ENCODE measurements around the gene HOXA1. TPM values are rescaled to one million over a fixed set of nuclear protein-coding genes. Genes with fewer than 3 reads are reported as not detected.
A peak's percentile ranks its signal among the peaks of the same experiment; 100 is the strongest.

HOXA1 gene
- total and polyA plus RNA-seq, 5 donors from 2014 or later, result 0.49 to 1.4 (median 0.85) TPM

DNA sequence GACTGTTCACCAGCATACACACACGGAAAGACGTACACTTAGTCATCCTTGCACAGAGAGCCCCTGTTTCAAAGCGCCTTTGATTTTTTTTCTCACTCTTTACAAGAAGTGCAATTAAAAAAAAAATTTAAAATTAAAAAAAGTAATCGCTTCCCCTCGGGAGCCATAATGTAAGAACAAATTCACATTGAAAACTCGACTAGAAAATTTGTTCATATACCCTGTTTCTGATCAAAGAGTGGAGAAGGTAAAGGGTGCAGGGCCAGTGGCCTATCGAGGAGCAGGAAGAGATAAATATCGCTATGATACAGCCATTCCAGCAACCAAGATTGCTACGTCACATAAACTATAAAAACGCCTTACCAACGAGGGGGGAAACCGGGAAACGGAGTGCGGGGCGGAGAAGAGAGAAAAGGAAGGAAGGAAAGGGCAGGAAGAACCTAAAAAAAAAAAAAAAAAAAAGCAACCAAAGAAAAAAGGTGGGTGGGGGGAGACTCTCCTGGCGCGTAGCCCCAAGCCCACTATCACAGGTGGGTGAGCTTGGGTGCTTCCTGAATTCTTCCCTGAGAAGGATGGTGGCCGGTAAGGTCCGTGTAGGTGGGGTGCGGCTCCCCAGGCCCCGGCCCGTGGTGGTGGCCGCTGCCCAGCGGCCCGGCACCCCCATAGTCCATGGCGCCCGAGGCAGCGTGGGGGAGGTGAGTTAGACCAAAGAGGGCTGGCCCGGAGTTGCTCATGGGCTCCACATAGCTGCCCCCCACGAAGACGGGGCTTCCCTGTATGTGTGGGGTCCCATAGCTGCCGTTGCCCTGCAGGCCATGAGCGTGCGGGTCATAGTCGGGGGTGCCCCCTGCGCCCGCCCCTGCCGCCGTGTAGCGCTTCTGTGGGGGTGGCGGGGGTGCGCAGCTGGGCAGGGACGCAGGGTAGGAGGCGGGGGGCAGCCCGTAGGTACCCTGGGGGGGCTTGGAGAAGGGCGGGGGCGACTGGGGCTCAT lies 11.9 kb upstream of the HOXA1 start:
- H3K27me3 Mint-ChIP-seq, result peaks cover 39% of the 10 kb centered on the region
- H3K9me3 Mint-ChIP-seq, result peaks cover 0 to 5% (median 1%) of the 10 kb centered on the region in 7 donors
- no peak for DNase-seq
- peaks cover 0 to 12% (median 3%) of the 10 kb centered on the region in 4 donors for H3K4me1 Mint-ChIP-seq
- H3K4me3 Mint-ChIP-seq, result no peak overlapping the region
- no peak overlapping the region for H3K4me3 ChIP-seq (ENCODE audit: low read depth, low read length)
- peaks cover 3% of the 10 kb centered on the region for H3K4me1 ChIP-seq (ENCODE audit: control insufficient read depth, insufficient read depth, low read length, poor library complexity, severe bottlenecking)
- peaks cover 8% of the 10 kb centered on the region for H3K27me3 ChIP-seq (ENCODE audit: control insufficient read depth, insufficient read depth, low read length)
- H3K27ac ChIP-seq (ENCODE audit: insufficient read depth, low read length, poor library complexity, severe bottlenecking), result no peak overlapping the region
- H3K36me3 ChIP-seq (ENCODE audit: control insufficient read depth, insufficient read depth, low read length), result no peaks in the 10 kb centered on the region
- ATAC-seq (ENCODE audit: low read depth in 2 of 2), result no peak
- H3K27ac Mint-ChIP-seq, result no peak overlapping the region
- H3K36me3 Mint-ChIP-seq, result no peaks in the 10 kb centered on the region
- H3K9me3 ChIP-seq (ENCODE audit: control insufficient read depth in 2 of 2, low read length in 2 of 2), result no peaks in the 10 kb centered on the region

DNA sequence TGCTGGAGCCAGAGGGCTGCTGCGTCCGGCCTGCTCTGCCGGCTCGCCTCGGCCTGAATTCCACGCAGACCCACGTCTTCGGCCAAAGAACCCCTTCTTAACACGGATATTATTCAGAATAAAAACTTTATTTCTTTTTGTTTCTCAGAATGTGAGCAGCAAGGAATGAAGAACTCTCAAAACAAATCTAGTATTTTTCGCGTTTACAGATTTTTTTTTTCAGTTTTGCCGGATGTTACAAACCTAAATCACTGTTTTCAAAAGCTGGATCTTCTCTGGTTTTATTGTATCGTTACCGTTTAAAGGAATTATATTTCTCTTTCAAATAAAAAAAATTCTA lies 11.1 kb upstream of the HOXA1 start:
- Histone ChIP-seq H3K36me3 (ENCODE audit: control insufficient read depth, insufficient read depth, low read length) (no peaks in the 10 kb centered on the region), H3K9me3 (ENCODE audit: control insufficient read depth in 2 of 2, low read length in 2 of 2) (no peaks in the 10 kb centered on the region), H3K27me3 (ENCODE audit: control insufficient read depth, insufficient read depth, low read length) (peaks cover 11% of the 10 kb centered on the region), H3K4me3 (ENCODE audit: low read depth, low read length) (no peak overlapping the region), H3K4me1 (ENCODE audit: control insufficient read depth, insufficient read depth, low read length, poor library complexity, severe bottlenecking) (peaks cover 11% of the 10 kb centered on the region), H3K27ac (ENCODE audit: insufficient read depth, low read length, poor library complexity, severe bottlenecking) (no peak overlapping the region)
- no peak for DNase-seq
- Mint-ChIP-seq H3K36me3 (no peaks in the 10 kb centered on the region), H3K27ac (no peak overlapping the region), H3K4me1 (peaks cover 0 to 17% (median 8%) of the 10 kb centered on the region in 4 donors), H3K27me3 (peaks cover 45% of the 10 kb centered on the region), H3K4me3 (no peak overlapping the region), H3K9me3 (peaks cover 0 to 5% (median 1%) of the 10 kb centered on the region in 7 donors)
- no peak for ATAC-seq (ENCODE audit: low read depth in 2 of 2)

DNA sequence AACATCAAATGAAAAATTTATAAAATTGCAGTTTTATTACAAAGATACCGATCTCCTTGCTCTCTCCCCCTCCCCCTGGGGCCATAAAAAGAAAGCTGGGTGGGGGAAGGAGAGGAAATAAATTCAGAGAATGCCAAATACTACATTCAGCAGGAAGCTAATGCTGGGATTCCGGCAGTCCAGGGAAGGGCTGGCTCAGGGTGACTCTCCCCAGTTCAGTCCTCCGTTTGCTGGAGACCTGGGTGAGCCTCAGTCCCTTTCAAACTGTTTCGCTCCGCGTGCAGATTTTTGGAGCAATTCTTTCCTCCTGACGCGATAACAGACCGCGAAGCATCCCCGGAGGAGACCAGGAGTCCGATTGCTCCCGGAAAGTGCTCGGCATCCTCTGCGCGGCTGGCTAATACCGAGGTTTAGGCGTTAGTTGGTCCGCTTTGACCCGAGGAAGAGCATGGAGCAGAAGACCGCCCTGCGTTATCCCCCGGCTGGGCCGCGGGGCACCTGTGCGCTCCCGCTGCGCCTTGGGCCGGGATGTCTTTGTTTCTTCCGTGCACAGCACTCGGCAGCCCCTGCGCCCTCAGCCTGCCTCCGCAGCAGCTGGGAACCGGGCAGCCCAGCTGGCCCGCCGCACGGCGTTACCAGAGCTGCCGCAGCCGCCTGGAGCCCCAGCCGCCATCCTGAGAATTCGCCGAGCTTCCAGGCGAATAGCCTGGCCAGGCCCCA lies 10.5 kb upstream of the HOXA1 start:
- H3K36me3 Mint-ChIP-seq, result peaks cover 5% of the 10 kb centered on the region
- peaks cover 46% of the 10 kb centered on the region for H3K27me3 Mint-ChIP-seq
- ATAC-seq (ENCODE audit: low read depth in 2 of 2) (no peak), DNase-seq (no peak)
- Histone ChIP-seq H3K4me3 (ENCODE audit: low read depth, low read length) (no peak overlapping the region), H3K36me3 (ENCODE audit: control insufficient read depth, insufficient read depth, low read length) (no peaks in the 10 kb centered on the region), H3K27me3 (ENCODE audit: control insufficient read depth, insufficient read depth, low read length) (peaks cover 16% of the 10 kb centered on the region), H3K27ac (ENCODE audit: insufficient read depth, low read length, poor library complexity, severe bottlenecking) (no peak overlapping the region), H3K9me3 (ENCODE audit: control insufficient read depth in 2 of 2, low read length in 2 of 2) (no peaks in the 10 kb centered on the region), H3K4me1 (ENCODE audit: control insufficient read depth, insufficient read depth, low read length, poor library complexity, severe bottlenecking) (peaks cover 12% of the 10 kb centered on the region)
- H3K27ac Mint-ChIP-seq, result no peak overlapping the region
- H3K4me1 Mint-ChIP-seq, result peaks cover 0 to 22% (median 10%) of the 10 kb centered on the region in 4 donors
- peaks cover 0 to 5% (median 1%) of the 10 kb centered on the region in 7 donors for H3K9me3 Mint-ChIP-seq
- no peak overlapping the region for H3K4me3 Mint-ChIP-seq

DNA sequence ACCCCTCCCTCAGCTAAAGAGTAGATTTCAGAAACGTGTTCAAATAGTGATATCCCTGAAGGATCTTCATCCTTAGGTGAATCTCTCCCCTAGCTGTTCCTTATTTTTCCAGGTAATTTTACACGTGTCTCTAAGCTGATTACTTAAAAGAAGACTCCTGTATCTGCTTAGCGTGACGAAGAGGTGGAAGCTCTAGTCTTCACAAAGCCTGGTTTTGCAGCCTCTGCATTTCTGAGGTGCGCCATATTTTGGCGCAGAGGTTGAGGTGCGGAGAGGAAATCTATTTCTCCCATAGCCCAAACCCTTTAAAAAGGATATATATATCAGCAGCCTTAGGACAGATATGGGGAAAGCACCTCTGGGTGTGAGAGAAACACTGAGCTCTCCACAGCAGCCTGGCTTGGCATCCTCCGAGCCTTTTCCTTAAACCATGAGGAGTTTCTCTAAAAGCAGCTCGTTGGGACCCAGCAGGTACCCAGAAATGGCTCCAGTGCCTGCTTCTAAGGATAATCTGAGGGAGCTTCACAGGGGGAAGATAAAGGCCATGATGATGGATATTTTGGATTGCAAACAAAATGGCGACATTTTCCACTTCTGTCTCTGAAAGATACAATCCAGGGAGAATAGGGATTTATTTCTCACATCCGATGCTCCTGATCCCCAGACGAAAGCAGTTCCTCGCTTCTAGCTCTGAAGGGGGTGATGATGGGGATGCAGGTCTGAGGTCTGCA lies 9.7 kb upstream of the HOXA1 start:
- Mint-ChIP-seq H3K4me3 (no peak overlapping the region), H3K27me3 (peaks cover 49% of the 10 kb centered on the region), H3K36me3 (peaks cover 11% of the 10 kb centered on the region), H3K9me3 (peaks cover 0 to 5% (median 1%) of the 10 kb centered on the region in 7 donors), H3K4me1 (peaks cover under 1 to 24% (median 10%) of the 10 kb centered on the region in 4 donors), H3K27ac (no peak overlapping the region)
- ATAC-seq (ENCODE audit: low read depth in 2 of 2), result no peak
- Histone ChIP-seq H3K4me3 (ENCODE audit: low read depth, low read length) (no peak overlapping the region), H3K4me1 (ENCODE audit: control insufficient read depth, insufficient read depth, low read length, poor library complexity, severe bottlenecking) (peaks cover 12% of the 10 kb centered on the region), H3K27ac (ENCODE audit: insufficient read depth, low read length, poor library complexity, severe bottlenecking) (no peak overlapping the region), H3K36me3 (ENCODE audit: control insufficient read depth, insufficient read depth, low read length) (no peaks in the 10 kb centered on the region), H3K27me3 (ENCODE audit: control insufficient read depth, insufficient read depth, low read length) (peaks cover 16% of the 10 kb centered on the region), H3K9me3 (ENCODE audit: control insufficient read depth in 2 of 2, low read length in 2 of 2) (no peaks in the 10 kb centered on the region)
- DNase-seq, result no peak

DNA sequence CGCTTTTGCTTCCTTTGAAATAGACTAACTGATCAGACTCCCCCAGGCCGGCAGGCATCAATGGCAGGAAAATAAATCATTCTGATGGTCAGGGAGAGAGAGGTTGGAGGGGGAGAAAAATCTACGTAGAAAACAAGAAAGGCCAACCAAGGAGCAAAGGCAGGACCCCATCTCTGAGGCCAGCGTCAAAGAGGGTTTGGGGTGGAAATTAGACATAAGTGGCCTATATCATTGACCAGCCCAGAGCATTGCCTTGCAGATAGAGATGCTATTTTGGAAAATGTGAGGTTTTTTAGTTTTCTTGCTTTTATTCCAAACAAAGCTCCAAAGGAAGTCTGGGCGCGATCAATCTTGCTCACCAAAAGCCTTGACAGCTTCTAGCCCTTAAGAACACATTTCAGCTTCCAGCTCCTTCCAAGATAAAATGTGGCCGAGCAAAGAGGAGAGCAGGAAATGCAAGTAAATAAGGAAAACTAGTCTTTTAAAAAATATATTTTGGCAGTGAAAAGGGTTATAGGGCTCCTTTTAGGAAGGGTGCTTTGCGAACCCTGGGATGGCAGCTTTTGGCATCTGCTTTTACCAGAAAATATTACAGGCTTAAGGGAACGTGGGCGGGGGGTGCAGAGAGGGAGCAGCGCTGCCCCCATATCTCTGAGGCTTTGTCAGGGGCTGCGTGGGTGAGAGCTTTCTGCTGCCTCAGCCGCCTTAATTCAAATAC lies 8.7 kb upstream of the HOXA1 start:
- H3K9me3 ChIP-seq (ENCODE audit: control insufficient read depth in 2 of 2, low read length in 2 of 2), result no peaks in the 10 kb centered on the region
- peaks cover 54% of the 10 kb centered on the region for H3K27me3 Mint-ChIP-seq
- H3K4me1 ChIP-seq (ENCODE audit: control insufficient read depth, insufficient read depth, low read length, poor library complexity, severe bottlenecking), result peaks cover 12% of the 10 kb centered on the region
- peaks cover 0 to 7% (median 1%) of the 10 kb centered on the region in 7 donors for H3K9me3 Mint-ChIP-seq
- no peak overlapping the region for H3K27ac Mint-ChIP-seq
- DNase-seq, result no peak
- H3K4me3 ChIP-seq (ENCODE audit: low read depth, low read length), result no peak overlapping the region
- H3K4me1 Mint-ChIP-seq, result peaks cover 8 to 27% (median 10%) of the 10 kb centered on the region in 4 donors
- H3K27me3 ChIP-seq (ENCODE audit: control insufficient read depth, insufficient read depth, low read length), result peaks cover 16% of the 10 kb centered on the region
- ATAC-seq (ENCODE audit: low read depth in 2 of 2), result no peak
- peaks cover 21% of the 10 kb centered on the region for H3K36me3 Mint-ChIP-seq
- no peaks in the 10 kb centered on the region for H3K36me3 ChIP-seq (ENCODE audit: control insufficient read depth, insufficient read depth, low read length)
- H3K27ac ChIP-seq (ENCODE audit: insufficient read depth, low read length, poor library complexity, severe bottlenecking), result no peak overlapping the region
- H3K4me3 Mint-ChIP-seq, result peak overlapping the region in 1 of 4 donors; percentile 1

DNA sequence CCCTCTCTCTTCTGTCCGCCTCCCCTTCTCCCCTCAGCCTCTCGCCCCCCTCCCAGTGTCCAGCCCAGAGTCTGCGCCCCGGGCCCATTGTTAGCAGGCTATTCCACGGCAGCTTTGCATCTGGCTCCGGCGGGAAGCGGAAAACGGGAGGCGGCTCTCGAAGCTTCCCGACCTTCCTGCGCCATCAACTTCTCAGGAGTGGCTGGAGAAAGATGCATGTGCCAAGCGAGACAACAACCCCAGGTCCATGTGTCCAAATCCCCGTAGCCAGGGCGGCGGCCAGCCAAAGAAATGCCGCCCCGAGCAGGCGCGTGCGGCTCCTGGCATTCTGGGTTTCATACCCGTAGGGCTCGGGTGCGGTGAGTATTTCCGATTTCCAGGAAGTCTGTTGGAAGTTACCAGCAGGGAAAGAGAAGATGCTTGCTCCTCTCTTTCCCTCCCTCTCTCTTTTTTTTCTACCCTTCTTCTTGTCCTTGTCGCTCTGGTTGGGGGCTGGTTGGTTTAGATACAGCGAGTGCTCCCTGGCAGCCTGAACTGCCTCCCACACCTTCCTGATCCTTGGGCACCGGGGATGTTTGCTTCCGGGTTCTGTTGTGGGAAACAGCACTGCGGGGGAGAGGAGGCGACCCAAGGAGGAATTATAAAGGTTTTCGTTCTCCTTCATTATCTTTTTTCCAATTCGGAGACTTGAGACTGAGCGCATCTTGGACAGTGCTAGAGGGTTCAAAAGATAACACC lies 7.9 kb upstream of the HOXA1 start:
- no peak for ATAC-seq (ENCODE audit: low read depth in 2 of 2)
- Mint-ChIP-seq H3K36me3 (peaks cover 22% of the 10 kb centered on the region), H3K9me3 (peaks cover 0 to 7% (median 0%) of the 10 kb centered on the region in 7 donors), H3K27ac (no peak overlapping the region), H3K4me1 (peaks cover 8 to 33% (median 11%) of the 10 kb centered on the region in 4 donors), H3K4me3 (peak overlapping the region in 2 of 4 donors; percentile 1 to 76), H3K27me3 (peaks cover 60% of the 10 kb centered on the region)
- Histone ChIP-seq H3K4me1 (ENCODE audit: control insufficient read depth, insufficient read depth, low read length, poor library complexity, severe bottlenecking) (peaks cover 12% of the 10 kb centered on the region), H3K4me3 (ENCODE audit: low read depth, low read length) (no peak overlapping the region), H3K27ac (ENCODE audit: insufficient read depth, low read length, poor library complexity, severe bottlenecking) (no peak overlapping the region), H3K9me3 (ENCODE audit: control insufficient read depth in 2 of 2, low read length in 2 of 2) (no peaks in the 10 kb centered on the region), H3K27me3 (ENCODE audit: control insufficient read depth, insufficient read depth, low read length) (peaks cover 18% of the 10 kb centered on the region), H3K36me3 (ENCODE audit: control insufficient read depth, insufficient read depth, low read length) (no peaks in the 10 kb centered on the region)
- no peak for DNase-seq
